HG02623 (cell line): ENCODE data around the gene ZNF484.
"Not testable (repeated sequence)": the region's sequence is repeated elsewhere in the genome, so short reads cannot be mapped to it uniquely, and the experiment has no call there.

ENCODE experiments used
- ATAC-seq: cut with Tn5 transposase; IDR thresholded peaks from one replicate; pipeline ENCODE4 v1.9.1; 2021; ENCODE audit warnings: moderate library complexity; ENCODE audit not compliant: unreplicated experiment

Gene ZNF484

GRCh38 chr9:92877531-92878430 lies at the start of gene ZNF484:
Gene ZNF484 (minus strand): TSS chr9:92878038. CDS start chr9:92875029, 3,009 bp downstream.
- ATAC-seq, result peak; percentile 99

- no peak for ATAC-seq
These were observed 42.6 kb upstream of the ZNF484 start for GRCh38 chr9:92920437-92920836.

GRCh38 chr9:92917176-92917800 lies 39.5 kb upstream of the ZNF484 start:
- ATAC-seq, result no peak

GRCh38 chr9:92911511-92912475 lies 34.0 kb upstream of the ZNF484 start:
- ATAC-seq, result no peak

GRCh38 chr9:92905137-92905536 lies 27.3 kb upstream of the ZNF484 start:
- not testable (repeated sequence) for ATAC-seq

GRCh38 chr9:92897323-92897722 lies 19.5 kb upstream of the ZNF484 start:
- no peak for ATAC-seq

- no peak for ATAC-seq
These were observed 18.1 kb upstream of the ZNF484 start for GRCh38 chr9:92895812-92896436.

GRCh38 chr9:92894711-92895362 lies 17.0 kb upstream of the ZNF484 start:
- ATAC-seq, result no peak

GRCh38 chr9:92893916-92894610 lies 16.2 kb upstream of the ZNF484 start:
- not testable (repeated sequence) for ATAC-seq

GRCh38 chr9:92892276-92892675 lies 14.4 kb upstream of the ZNF484 start:
- ATAC-seq, result not testable (repeated sequence)

- ATAC-seq, result no peak
These were observed 12.9 kb upstream of the ZNF484 start for GRCh38 chr9:92890761-92891160.

GRCh38 chr9:92887880-92888338 lies 10.1 kb upstream of the ZNF484 start:
- ATAC-seq, result no peak

- ATAC-seq, result not testable (repeated sequence)
These were observed 9.2 kb upstream of the ZNF484 start for GRCh38 chr9:92886846-92887610.

GRCh38 chr9:92883666-92884405 lies 6.0 kb upstream of the ZNF484 start:
- not testable (repeated sequence) for ATAC-seq

- ATAC-seq, result no peak
These were observed 4.4 kb upstream of the ZNF484 start for GRCh38 chr9:92882276-92882675.

GRCh38 chr9:92875373-92875772 lies 2.5 kb downstream of the ZNF484 start:
- ATAC-seq, result no peak

- ATAC-seq, result no peak
These were observed 7.5 kb downstream of the ZNF484 start for GRCh38 chr9:92870289-92870688.

GRCh38 chr9:92866600-92866999 lies 11.2 kb downstream of the ZNF484 start:
- ATAC-seq, result not testable (repeated sequence)
